ENCODE results near the gene PACRG. TPM values are rescaled to one million over a fixed set of nuclear protein-coding genes. Genes with fewer than 3 reads are reported as not detected.

Gene PACRG
- total and polyA plus RNA-seq, 2 experiments from 2014 or later = 0.17 to 0.68 TPM

DNA sequence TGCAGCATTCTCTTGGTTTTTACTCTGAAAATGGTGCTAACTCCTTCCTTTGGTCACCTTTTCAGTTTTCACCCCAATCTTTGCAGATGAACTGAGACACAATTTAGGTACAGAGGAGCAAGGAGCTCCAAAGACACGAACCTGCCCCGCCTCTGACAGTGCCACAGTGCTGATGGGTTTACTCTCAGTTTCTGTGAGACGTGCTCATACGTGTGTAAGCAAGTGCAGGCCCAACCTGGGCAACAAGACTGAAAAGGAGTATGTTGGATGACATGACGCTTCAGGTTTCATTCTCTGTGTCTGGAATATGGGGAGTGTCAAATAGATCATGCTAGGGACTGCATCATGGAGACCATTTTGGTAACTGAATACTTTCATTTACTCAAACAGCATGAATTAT lies 352.5 kb downstream of the PACRG start:
- H3K27me3 ChIP-seq (ENCODE audit: insufficient read depth) = no peaks in the 10 kb centered on the region
- H3K9me3 Mint-ChIP-seq = no peaks in the 10 kb centered on the region
- no peak overlapping the region for H3K4me3 Mint-ChIP-seq
- no peak overlapping the region for H3K27ac Mint-ChIP-seq
- H3K9me2 ChIP-seq (ENCODE audit: insufficient read depth) = no peaks in the 10 kb centered on the region
- H2AFZ ChIP-seq = no peak overlapping the region
- no peaks in the 10 kb centered on the region for H3K79me2 ChIP-seq (replicated peaks; ENCODE audit: insufficient read depth)
- no peak overlapping the region for H3K4me2 ChIP-seq
- H3F3A ChIP-seq (replicated peaks; ENCODE audit: low read depth) = no peaks in the 10 kb centered on the region
- H3K27ac ChIP-seq (ENCODE audit: low read depth) = no peak overlapping the region
- no peaks in the 10 kb centered on the region for H3K36me3 Mint-ChIP-seq (ENCODE audit: low read depth)
- H4K20me1 ChIP-seq (replicated peaks; ENCODE audit: insufficient read depth) = no peaks in the 10 kb centered on the region
- TF ChIP-seq, protein P1, sequence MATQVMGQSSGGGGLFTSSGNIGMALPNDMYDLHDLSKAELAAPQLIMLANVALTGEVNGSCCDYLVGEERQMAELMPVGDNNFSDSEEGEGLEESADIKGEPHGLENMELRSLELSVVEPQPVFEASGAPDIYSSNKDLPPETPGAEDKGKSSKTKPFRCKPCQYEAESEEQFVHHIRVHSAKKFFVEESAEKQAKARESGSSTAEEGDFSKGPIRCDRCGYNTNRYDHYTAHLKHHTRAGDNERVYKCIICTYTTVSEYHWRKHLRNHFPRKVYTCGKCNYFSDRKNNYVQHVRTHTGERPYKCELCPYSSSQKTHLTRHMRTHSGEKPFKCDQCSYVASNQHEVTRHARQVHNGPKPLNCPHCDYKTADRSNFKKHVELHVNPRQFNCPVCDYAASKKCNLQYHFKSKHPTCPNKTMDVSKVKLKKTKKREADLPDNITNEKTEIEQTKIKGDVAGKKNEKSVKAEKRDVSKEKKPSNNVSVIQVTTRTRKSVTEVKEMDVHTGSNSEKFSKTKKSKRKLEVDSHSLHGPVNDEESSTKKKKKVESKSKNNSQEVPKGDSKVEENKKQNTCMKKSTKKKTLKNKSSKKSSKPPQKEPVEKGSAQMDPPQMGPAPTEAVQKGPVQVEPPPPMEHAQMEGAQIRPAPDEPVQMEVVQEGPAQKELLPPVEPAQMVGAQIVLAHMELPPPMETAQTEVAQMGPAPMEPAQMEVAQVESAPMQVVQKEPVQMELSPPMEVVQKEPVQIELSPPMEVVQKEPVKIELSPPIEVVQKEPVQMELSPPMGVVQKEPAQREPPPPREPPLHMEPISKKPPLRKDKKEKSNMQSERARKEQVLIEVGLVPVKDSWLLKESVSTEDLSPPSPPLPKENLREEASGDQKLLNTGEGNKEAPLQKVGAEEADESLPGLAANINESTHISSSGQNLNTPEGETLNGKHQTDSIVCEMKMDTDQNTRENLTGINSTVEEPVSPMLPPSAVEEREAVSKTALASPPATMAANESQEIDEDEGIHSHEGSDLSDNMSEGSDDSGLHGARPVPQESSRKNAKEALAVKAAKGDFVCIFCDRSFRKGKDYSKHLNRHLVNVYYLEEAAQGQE (IDR thresholded peaks at IDR 0.05; ENCODE audit: unreplicated experiment) = no peak
- no peak for TF ChIP-seq NANOG (IDR thresholded peaks at IDR 0.05; ENCODE audit: borderline replicate concordance)
- TF ChIP-seq EZH2phosphoT487 (IDR thresholded peaks at IDR 0.05; ENCODE audit: unreplicated experiment) = no peak
- TF ChIP-seq ETS1 (IDR thresholded peaks at IDR 0.05) = no peak
- no peak for TF ChIP-seq ZNF331 (CRISPR knock-in tag; IDR thresholded peaks at IDR 0.05; ENCODE audit: low read depth)
- no peak for TF ChIP-seq JUNB (IDR thresholded peaks at IDR 0.05; ENCODE audit: unreplicated experiment)
- TF ChIP-seq ZNF114 (CRISPR knock-in tag; IDR thresholded peaks at IDR 0.05) = no peak
- no peak for TF ChIP-seq CREB1 (CRISPR knock-in tag; IDR thresholded peaks at IDR 0.05; ENCODE audit: low read depth)
- TF ChIP-seq EZH2 (IDR thresholded peaks at IDR 0.05; ENCODE audit: low read depth, unreplicated experiment) = no peak
- TF ChIP-seq ZNF462 (CRISPR knock-in tag; IDR thresholded peaks at IDR 0.05) = no peak
- TF ChIP-seq STAT1 (IDR thresholded peaks at IDR 0.05; ENCODE audit: unreplicated experiment) = no peak
- TF ChIP-seq, protein P2, sequence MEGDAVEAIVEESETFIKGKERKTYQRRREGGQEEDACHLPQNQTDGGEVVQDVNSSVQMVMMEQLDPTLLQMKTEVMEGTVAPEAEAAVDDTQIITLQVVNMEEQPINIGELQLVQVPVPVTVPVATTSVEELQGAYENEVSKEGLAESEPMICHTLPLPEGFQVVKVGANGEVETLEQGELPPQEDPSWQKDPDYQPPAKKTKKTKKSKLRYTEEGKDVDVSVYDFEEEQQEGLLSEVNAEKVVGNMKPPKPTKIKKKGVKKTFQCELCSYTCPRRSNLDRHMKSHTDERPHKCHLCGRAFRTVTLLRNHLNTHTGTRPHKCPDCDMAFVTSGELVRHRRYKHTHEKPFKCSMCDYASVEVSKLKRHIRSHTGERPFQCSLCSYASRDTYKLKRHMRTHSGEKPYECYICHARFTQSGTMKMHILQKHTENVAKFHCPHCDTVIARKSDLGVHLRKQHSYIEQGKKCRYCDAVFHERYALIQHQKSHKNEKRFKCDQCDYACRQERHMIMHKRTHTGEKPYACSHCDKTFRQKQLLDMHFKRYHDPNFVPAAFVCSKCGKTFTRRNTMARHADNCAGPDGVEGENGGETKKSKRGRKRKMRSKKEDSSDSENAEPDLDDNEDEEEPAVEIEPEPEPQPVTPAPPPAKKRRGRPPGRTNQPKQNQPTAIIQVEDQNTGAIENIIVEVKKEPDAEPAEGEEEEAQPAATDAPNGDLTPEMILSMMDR (conservative IDR thresholded peaks at IDR 0.05; ENCODE audit: low read depth in 2 of 2) = no peak
- no peak for TF ChIP-seq POLR2AphosphoS5 (IDR thresholded peaks at IDR 0.05; ENCODE audit: low read depth)
- H3K4me3 ChIP-seq = no peak overlapping the region
- ATAC-seq (no peak), DNase-seq (ENCODE audit: low spot score) (no peak)
- H3K36me3 ChIP-seq (ENCODE audit: insufficient read depth) = no peaks in the 10 kb centered on the region
- H3K27me3 Mint-ChIP-seq (ENCODE audit: insufficient read depth, low read depth, poor library complexity) = no peaks in the 10 kb centered on the region
- H3K4me1 Mint-ChIP-seq = peaks cover 25% of the 10 kb centered on the region
- H3K4me1 ChIP-seq (ENCODE audit: insufficient read depth) = peaks cover 27% of the 10 kb centered on the region
